Fibroblast of skin of right biceps (primary cell): Measurements from ENCODE around the gene ZNF792.
"Not testable (repeated sequence)": the region's sequence is repeated elsewhere in the genome, so short reads cannot be mapped to it uniquely, and the experiment has no call there.

Experiments
- DNase-seq: peaks from one replicate; pipeline ENCODE4 v3.0.0-alpha.2; 2013

Gene ZNF792

GRCh38 chr19:34920090-34920786 lies 43.8 kb downstream of the ZNF792 start:
- not testable (repeated sequence) for DNase-seq

DNA sequence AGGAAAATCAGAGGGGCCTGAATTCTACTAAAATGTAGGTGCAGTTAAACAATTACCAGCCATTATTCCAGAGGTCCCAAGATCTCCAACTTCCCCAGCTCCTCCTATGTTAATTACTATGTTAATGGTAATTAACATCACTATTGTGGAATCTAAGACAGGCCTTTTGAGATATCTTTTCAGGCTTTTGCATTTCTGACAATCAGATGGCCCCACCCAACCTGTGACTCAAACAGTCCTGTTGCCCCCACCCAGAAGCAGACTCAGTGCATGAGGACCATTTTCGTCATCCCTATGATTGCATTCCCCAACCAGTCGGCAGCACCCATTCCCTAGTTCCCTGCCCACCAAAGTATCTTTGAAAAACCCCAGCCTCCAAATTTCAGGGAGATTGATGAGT lies 45.8 kb downstream of the ZNF792 start:
- DNase-seq = no peak

DNA sequence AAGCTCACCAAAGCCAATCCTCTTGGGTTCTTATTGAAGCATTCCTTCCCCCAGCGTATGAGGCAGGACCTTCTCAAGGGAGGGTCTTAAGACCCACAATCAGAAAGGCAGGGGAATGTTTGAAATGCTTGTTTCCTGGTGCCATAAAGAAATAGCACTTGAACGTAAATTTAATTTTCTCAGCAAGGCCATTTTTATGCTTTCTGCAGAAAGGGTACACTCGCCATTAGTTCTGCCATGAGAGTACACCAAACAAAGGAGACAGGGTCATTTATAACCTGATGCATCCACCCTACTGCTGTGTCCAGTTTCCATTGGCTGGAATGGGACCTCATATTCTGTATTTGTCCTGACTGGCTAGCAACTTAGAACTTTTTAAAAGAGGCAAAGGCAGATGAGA lies 46.9 kb downstream of the ZNF792 start:
- not testable (repeated sequence) for DNase-seq

DNA sequence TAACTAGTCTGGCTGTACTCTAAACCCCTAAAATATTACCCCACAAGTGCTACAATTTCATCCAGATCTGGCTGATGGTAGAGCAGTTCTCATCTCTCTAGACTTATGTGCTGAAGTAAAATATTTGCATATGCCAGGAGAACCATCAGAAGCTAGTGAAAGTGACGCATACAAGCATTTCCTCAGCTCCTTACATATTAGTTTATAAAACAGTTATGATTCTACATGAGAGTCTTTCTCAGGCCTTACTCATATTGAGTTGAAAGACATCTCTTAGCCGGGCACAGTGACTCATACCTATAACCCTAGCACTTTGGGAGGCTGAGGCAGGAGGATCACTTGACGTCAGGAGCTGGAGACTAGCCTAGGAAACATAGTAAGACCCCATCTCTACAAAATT lies 53.3 kb downstream of the ZNF792 start:
- DNase-seq = no peak
